ENCODE data around the gene ADM2.
A peak's percentile ranks its signal among the peaks of the same experiment; 100 is the strongest.
"Not testable (repeated sequence)": the region's sequence is repeated elsewhere in the genome, so short reads cannot be mapped to it uniquely, and the experiment has no call there.

Gene ADM2

DNA sequence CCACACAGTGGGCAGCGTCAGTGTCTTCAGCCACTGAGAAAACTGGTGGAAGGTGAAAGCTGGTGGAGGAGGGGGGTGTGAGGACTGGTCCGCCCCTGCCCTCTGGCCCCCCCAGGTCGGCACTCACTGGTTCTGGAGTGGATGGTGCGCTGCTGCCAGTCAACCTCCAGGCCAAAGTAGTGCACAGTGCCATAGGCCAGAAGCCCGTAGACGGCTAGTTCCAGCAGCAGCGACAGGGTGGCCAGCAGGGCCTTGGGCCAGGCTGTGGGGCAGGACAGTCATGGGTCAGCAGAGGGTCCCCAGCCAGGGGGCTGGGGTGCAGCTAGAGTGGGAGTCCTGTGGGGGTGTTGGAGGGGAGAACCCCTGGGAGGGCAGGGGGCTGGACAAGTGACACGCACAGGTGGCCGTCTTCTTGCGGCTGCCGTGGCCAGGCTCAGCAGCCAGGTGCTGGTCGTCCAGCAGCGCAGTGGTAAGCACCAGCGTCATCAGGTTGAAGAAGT lies 24.0 kb downstream of the ADM2 start:
- H3K4me3 ChIP-seq (ENCODE audit: low read depth, low read length), result no peak overlapping the region

DNA sequence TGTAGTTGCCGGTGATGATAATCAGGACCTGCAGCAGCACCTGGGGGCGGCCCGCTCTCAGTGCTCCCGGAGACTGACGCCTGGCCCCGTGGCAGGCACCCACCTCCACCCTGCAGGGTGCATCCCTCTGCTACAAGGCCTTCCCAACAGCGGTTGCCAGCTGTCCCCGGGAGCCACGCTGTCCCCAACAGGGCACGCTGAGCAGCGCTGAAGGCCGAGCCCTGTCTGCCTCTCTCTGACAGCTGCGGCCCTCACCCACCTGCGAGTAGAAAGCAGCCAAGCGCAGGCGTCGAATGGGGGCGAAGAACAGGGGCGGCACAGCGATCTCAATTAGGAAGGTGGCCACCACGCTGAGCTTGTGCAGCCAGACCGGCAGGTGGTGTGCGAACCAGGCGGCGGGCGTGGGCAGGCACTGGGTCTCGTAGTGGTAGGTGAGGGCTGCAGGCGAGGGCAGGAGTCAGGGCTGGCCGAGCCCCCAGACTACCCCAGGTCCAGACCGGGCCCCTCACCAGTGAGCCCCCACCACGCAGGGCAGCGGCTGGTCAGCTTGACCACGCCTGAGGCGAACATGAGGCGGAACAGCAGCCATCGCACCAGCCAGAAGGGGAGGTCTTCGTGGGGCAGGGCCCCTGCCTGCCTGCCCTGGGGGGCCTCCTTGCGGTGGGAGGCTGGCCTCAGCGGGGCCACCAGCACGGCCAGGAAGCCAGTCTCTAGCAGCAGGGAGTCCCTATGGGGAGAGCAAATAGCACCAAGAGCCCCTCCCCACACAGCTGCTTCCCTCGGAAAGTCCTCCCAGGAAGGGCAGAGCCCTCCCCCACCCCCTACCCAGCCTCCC lies 24.6 kb downstream of the ADM2 start:
- no peak overlapping the region for H3K4me3 ChIP-seq (ENCODE audit: low read depth, low read length)

DNA sequence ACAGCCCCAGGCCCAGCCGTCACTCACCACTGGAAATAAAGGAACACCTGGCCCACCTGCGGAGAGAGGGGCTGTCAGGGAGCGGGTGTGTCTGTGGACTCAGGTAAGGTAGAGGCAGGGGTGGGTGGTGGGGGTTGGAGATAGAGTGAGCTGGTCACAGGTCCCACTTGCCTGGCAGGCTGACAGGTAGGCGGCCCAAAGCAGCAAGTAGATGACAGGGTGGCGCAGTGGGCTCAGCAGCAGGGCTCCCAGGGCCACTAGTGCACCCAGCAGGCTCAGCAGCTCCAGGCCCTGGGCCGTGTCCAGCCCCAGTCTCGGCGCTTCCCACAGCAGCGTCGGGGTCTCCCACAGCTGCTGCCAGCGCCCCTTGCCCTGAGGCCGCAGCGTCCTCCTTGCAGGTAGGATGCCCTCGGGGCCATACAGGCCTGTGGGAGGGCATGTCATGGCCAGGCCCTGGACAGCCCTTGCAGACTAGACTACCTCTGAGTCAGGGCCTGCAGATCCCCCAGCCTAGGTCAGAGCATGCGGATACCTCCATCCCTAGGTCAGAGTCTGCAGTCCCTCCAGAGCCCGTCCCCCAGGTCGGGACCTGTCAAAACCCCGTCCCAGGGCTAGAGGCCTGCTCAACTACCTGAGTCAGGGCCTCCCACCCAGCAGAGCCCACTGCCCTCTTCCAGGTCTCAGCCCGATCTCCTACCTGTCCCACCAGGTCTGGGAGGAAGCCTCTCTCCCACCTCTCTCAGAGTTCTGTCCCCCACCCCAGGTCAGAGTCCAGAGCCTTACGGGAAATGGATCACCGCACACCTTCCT lies 25.5 kb downstream of the ADM2 start:
- H3K4me3 ChIP-seq (ENCODE audit: low read depth, low read length), result peak overlapping the region; percentile 62

DNA sequence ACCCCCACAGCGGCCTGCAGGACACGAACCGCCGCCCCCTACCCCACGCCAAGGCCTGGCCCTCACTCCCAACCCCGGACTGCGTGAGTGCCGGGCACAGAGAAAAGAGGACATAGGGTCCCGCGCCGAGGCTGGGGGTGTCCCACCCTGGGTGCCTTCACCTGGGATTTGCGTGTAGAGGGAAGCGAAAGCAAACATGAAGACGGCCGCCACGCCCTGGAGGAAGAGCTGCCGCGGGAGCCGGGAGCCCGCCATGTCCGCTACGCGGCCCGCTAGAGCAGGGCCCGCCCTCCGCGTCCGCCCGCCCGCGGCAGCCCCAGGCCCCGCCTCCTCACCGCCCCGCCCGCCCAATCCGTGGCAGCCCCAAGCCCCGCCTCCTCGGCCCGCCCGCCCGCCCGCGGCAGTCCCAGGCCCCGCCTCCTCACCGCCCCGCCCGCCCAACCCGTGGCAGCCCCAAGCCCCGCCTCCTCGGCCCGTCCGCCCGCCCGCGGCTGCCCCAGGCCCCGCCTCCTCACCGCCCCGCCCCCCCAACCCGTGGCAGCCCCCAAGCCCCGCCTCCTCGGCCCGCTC lies 26.2 kb downstream of the ADM2 start, which contains the start of gene LMF2:
Gene LMF2, minus strand, starts transcription at position 282 of the 570 bp plus-strand sequence. Its CDS starts 27 bp downstream, at position 255.
- H3K4me3 ChIP-seq (ENCODE audit: low read depth, low read length), result peak within 1 kb of the TSS; percentile 94

DNA sequence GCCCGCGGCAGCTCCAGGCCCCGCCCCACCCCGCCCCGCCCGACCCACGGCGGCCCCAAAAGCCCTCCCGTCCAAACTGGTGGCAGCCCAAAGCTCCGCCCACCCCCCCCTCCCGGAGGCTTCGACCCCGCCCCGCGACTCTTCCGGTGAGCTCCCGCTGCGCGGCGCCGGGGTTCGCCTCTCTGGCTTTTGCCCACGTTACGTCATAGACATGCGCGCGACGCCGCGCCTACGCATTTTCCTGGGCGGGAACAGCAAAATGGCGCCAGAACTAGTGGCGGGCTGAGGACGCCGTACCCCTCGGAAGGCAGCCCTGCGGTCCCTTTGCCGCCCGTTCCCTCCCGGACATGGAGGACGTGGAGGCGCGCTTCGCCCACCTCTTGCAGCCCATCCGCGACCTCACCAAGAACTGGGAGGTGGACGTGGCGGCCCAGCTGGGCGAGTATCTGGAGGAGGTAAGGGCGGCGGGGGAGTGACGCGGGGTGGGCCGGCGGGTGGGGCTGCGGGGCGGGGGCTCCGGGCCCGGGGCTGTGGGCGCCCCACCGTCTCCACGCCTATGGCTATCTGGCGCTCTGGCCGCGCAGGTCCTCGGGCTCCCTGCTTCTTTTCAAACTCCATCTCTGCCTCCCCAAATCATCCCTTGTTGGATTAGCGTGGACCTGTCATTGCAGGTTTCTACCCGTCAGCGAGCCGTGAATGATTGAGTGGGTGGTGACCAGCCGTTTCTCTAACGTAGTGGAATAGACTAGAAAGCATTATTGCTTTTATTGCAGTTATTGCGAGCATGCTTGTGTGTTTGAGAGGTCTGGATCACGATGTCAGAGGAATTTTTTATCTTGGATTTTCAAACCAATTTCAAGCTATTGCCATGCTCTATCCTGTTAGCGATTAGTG lies 26.9 kb downstream of the ADM2 start, which contains the start of gene NCAPH2:
Gene NCAPH2, plus strand, starts transcription at position 234 of the 894 bp plus-strand sequence. Its CDS starts 114 bp downstream, at position 348.
- peak within 1 kb of the TSS; percentile 94 for H3K4me3 ChIP-seq (ENCODE audit: low read depth, low read length)

DNA sequence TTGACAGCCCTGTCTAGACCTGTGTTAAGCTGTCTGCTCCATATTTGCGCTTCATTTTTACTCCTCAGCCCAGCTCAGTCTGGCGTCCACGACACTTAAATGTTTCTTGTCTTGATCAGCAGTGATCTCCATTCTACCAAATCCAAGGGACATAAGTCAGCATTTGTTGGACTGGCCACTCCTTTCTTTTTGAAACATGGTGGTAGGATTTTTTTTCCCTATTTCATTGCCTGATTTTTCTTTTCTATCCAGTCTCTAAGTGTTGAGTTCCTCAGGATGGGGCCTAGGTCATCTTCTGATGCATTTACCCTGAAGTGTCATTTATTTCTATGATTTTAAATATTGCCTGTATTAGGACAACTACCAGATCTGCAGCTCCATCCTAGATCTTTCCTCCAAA lies 27.6 kb downstream of the ADM2 start:
- H3K4me3 ChIP-seq (ENCODE audit: low read depth, low read length), result peak overlapping the region; percentile 94

DNA sequence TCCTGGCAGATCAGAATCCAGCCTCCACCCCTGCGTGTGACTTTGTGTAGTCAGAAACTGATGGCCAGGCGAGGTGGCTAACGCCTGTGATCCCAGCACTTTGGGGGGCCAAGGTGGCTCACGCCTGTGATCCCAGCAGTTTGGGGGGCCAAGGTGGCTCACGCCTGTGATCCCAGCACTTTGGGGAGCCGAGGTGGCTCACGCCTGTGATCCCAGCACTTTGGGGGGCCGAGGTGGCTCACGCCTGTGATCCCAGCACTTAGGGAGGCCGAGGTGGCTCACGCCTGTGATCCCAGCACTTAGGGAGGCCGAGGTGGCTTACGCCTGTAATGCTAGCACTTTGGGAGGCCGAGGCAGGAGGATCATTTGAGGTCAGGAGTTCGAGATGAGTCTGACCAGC lies 31.8 kb downstream of the ADM2 start:
- H3K4me3 ChIP-seq (ENCODE audit: low read depth, low read length), result no peak overlapping the region

DNA sequence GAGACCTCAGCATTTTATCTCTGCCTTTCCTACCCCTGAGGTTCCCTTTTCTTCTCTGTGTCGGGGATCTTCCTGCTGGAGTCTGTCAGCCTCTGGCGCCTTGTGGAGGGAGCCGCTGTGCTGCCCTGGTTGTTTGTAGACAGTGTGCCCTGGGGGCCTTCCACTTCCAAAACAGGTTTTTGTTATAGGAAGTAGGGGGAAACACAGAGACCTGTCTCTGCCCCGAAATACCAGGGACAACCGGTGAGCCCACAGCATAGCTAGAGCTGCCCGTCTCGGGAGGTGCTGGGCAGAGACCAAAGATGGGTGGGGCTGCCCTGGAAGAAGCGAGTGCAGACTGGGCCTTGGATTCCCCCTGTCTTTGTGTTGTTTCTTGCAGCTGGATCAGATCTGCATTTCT lies 34.7 kb downstream of the ADM2 start:
- no peak overlapping the region for H3K4me3 ChIP-seq (ENCODE audit: low read depth, low read length)

DNA sequence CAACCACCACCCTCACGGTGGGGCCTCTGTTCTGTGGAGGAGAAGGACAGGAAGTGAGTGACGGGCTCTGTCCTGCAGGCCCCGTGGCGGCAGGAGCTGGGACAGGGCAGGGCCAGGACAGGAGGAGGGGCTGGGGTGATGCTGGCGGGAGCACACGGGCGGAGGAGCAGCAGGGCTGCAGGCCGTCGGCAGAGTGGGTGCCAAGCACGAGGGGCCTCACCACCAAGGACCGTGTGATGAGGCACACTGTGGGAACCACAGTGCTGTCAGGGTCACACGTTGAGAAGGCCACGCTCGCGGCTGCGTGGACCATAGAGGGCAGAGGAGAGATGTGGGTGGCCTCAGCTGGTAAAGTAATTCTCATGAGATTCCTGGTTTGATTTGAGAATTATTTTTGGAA lies 35.5 kb downstream of the ADM2 start:
- no peak overlapping the region for H3K4me3 ChIP-seq (ENCODE audit: low read depth, low read length)

DNA sequence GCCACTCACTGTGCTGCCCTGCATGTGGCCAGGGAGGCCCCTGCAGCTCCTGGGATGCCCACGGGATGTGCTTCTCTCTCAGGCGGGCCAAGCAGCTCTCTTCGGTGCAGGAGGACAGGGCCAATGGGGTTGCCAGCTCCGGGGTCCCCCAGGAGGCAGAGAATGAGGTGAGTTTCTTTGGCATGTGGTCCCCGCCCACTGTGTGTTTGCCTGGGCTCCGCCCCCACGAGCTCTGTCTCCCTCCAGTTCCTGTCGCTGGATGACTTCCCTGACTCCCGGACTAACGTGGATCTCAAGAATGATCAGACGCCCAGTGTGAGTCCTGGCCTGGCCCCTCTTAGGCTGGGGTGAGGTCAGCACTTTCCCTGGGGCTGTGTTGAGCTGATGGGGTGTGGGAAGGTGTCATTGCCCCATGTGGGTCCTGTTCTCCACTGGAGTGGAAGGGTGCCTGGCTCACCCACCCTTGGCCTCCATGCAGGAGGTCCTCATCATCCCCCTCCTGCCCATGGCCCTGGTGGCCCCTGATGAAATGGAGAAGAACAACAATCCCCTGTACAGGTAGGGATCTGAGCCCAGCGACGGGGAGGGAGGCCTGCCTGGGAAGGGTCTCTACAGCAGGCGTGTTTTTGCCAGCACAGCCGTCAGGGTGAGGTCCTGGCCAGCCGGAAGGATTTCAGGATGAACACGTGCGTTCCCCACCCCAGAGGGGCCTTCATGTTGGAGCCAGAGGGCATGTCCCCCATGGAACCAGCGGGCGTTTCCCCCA lies 36.3 kb downstream of the ADM2 start:
- no peak overlapping the region for H3K4me3 ChIP-seq (ENCODE audit: low read depth, low read length)

DNA sequence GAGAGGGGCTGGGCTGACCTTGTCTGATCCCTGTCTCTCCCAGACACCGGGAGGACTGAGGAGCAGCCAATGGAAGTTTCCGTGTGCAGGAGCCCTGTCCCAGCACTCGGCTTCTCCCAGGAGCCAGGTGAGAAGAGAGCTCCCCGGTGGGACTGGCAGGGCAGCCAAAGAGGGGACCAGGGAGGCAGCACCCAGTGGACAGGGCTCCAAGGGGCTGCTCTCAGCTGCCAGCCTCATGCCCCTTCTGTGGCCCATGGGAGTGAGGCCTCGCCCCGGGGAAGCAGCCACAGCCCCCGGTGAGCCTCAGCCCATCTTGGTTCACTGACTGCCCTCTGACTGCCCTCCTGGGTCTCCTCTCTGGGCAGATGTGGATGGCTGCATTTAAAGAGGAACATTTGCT lies 37.3 kb downstream of the ADM2 start:
- H3K4me3 ChIP-seq (ENCODE audit: low read depth, low read length), result no peak overlapping the region

DNA sequence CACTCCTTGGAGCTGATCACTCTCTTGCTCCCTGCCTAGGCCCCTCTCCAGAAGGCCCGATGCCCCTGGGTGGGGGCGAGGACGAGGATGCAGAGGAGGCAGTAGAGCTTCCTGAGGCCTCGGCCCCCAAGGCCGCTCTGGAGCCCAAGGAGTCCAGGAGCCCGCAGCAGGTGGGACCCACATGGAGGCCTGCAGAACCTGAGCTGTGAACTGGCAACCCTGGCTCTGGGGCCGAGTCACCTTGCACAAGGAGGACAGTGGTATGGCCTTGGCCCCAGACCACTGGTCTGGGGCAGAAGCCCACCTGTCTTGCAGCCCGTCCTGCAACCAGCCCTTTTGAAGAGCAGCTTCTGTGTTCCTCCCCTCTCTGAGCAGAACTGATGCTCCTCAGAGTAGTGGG lies 37.8 kb downstream of the ADM2 start:
- no peak overlapping the region for H3K4me3 ChIP-seq (ENCODE audit: low read depth, low read length)

DNA sequence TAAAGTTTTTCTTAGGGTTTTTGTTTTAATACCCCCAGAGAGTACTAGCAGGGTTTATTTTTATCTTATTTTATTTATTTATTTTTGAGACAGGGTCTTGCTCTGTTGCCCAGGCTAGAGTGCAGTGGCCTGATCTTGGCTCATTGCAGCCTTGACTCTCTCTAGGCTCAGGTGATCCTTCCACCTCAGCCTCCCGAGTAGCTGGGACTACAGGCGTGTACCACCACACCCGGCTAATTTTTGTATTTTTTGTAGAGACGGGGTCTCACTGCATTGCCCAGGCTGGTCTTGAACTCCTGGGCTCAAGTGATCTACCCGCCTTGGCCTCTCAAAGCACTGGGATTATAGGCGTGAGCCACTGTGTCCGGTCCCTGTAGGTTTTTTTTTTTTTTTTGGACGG lies 38.8 kb downstream of the ADM2 start:
- not testable (repeated sequence) for H3K4me3 ChIP-seq (ENCODE audit: low read depth, low read length)

DNA sequence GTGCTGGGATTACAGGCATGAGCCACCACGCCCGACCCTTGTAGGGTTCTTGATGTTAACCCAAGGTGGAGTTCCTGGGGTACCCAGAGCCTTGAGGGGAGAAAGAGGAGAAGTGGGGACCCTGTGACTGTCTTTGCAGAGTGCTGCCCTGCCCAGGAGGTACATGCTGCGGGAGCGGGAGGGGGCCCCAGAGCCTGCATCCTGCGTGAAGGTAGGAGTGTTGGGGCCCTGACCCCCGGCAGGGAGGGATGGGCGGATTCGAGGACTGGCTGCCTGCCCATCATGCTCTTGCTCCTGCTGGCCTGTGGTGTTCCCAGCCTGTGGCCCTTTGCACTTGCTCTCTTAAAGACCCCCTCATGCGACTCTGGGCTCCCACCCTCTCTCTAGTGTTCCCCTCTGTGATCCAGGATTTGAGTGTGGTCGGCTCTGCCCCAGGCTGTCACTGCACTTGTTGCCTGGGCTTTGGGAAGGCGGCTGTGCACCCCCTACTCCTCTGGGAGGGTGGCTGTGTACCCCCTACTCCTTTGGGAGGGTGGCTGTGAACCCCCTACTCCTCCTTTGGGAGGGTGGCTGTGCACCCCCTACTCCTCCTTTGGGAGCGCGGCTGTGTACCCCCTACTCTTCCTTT lies 39.6 kb downstream of the ADM2 start:
- no peak overlapping the region for H3K4me3 ChIP-seq (ENCODE audit: low read depth, low read length)

DNA sequence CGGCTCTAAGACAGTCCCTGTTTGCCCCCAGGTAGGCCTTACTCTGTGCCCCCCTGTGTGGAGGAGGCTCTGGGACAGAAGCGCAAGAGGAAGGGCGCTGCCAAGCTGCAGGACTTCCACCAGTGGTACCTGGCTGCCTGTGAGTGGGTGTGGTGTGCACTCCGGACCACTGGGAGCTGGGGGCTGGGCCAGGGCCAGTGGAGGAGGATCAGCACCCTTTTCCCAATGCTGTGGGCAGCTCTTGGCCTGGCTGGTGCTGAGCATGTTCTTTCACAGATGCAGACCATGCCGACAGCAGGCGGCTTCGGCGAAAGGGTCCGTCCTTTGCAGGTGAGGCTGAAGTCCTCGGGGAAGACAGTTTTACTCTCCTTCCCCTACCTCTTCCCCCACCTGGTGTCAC lies 40.4 kb downstream of the ADM2 start:
- no peak overlapping the region for H3K4me3 ChIP-seq (ENCODE audit: low read depth, low read length)

DNA sequence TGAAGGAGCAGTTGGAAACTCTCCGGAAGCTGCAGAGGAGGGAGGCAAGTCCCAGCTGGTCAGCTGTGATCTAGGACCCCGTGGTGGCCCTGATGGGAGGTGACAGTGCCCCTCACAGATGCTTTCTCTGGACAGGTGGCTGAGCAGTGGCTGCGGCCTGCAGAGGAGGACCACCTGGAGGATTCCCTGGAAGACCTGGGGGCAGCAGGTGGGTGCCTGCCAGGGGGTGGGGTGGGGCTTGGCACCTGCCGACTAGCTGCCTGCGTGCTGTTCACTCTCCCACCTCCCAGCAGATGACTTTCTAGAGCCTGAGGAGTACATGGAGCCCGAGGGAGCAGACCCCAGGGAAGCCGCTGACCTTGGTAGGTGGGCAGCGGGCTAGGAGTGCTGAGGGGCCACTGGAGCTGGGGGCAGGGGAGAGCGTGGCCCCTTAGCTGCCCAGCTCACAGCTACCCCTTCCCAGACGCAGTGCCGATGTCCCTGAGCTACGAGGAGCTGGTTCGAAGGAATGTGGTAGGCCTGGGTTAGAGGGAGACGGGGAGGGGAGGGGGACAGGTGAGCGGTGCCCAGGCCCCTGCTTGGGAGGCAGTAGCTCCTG lies 41.0 kb downstream of the ADM2 start:
- no peak overlapping the region for H3K4me3 ChIP-seq (ENCODE audit: low read depth, low read length)

DNA sequence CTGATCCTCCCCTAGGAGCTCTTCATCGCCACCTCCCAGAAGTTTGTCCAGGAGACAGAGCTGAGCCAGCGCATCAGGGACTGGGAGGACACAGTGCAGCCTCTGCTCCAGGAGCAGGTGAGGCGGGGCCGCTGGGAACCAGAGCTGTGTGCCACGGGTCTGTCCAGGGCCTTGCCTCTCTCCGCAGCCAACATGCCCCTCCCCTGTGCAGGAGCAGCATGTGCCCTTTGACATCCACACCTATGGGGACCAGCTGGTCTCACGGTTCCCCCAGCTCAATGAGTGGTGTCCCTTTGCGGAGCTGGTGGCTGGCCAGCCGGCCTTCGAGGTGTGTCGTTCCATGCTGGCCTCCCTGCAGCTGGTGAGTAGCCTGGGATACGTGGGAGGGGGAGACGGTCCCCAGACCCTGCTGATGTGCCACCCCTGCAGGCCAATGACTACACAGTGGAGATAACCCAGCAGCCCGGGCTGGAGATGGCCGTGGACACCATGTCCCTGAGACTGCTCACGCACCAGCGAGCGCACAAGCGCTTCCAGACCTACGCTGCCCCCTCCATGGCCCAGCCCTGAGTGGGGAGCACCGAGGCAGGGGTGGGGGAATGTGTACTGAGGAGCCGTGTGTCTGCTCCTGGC lies 41.6 kb downstream of the ADM2 start:
- no peak overlapping the region for H3K4me3 ChIP-seq (ENCODE audit: low read depth, low read length)

DNA sequence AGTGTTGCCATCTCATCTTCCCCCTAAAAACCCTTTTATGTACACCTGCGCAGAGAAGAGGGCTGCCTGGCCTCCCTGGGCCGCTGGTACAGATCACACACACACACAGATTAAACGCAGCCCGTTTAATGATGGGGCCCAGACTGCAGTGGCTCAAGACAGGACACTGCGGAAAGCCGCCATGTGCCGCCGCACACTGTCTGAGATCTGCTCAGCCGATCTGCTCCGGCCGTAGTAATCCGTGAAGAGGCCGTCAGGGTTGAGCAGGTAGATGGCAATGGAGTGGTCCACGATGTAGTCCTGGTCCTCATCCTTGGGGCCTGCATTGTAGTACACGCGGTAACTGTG lies 42.1 kb downstream of the ADM2 start:
- H3K4me3 ChIP-seq (ENCODE audit: low read depth, low read length), result no peak overlapping the region
